GM23338 (cell line): ENCODE results near the gene BCAR3. TPM values are rescaled to one million over a fixed set of nuclear protein-coding genes. Genes with fewer than 3 reads are reported as not detected.

ENCODE experiments used
- ATAC-seq: fragments of 200-7000 bp; cut with Tn5 transposase; 3 replicates; pipeline ENCODE4 v1.9.1; 2020
- DNase-seq: peaks from one replicate; pipeline ENCODE4 v3.0.0-alpha.2; 2015; ENCODE audit warnings: low spot score
- H2AFZ ChIP-seq: fragments of 200-600 bp; sonication (generic); 2 replicates; pipeline ENCODE4 v1.8.0; 2016; ENCODE audit warnings: antibody characterized with exemption, mild to moderate bottlenecking, moderate library complexity
- H3F3A ChIP-seq: fragments of 200-600 bp; sonication (generic); replicated peaks from 2 replicates; pipeline ENCODE4 v1.8.0; 2017; ENCODE audit warnings: antibody characterized with exemption, mixed run types, low read depth
- H3K27ac ChIP-seq: fragments of 200-600 bp; sonication (generic); 2 replicates; pipeline ENCODE4 v1.6.1; 2016; ENCODE audit warnings: low read depth
- H3K27me3 ChIP-seq: fragments of 200-600 bp; sonication (generic); 2 replicates; pipeline ENCODE4 v1.8.0; 2016; ENCODE audit warnings: mild to moderate bottlenecking, mixed run types, moderate library complexity; ENCODE audit not compliant: insufficient read depth
- H3K36me3 ChIP-seq: fragments of 200-600 bp; sonication (generic); 2 replicates; pipeline ENCODE4 v1.8.0; 2016; ENCODE audit warnings: mild to moderate bottlenecking; ENCODE audit not compliant: insufficient read depth
- H3K4me1 ChIP-seq: fragments of 200-600 bp; sonication (generic); 2 replicates; pipeline ENCODE4 v1.8.0; 2016; ENCODE audit warnings: mild to moderate bottlenecking, moderate library complexity; ENCODE audit not compliant: insufficient read depth
- H3K4me2 ChIP-seq: fragments of 200-600 bp; sonication (generic); 2 replicates; pipeline ENCODE4 v1.7.1; 2017; ENCODE audit warnings: mixed run types
- H3K4me3 ChIP-seq: fragments of 200-600 bp; sonication (generic); 2 replicates; pipeline ENCODE4 v1.6.1; 2016; ENCODE audit warnings: mixed run types
- H3K79me2 ChIP-seq: fragments of 200-600 bp; sonication (generic); replicated peaks from 2 replicates; pipeline ENCODE4 v1.8.0; 2017; ENCODE audit warnings: mild to moderate bottlenecking; ENCODE audit not compliant: insufficient read depth
- H3K9me2 ChIP-seq: fragments of 200-600 bp; sonication (generic); 2 replicates; pipeline ENCODE4 v1.8.0; 2017; ENCODE audit not compliant: insufficient read depth
- H4K20me1 ChIP-seq: fragments of 200-600 bp; sonication (generic); replicated peaks from 2 replicates; pipeline ENCODE4 v1.8.0; 2017; ENCODE audit warnings: mild to moderate bottlenecking; ENCODE audit not compliant: insufficient read depth
- H3K27ac Mint-ChIP-seq: 2 replicates; pipeline ENCODE4 v1.8.0; 2020; ENCODE audit warnings: inconsistent platforms, mild to moderate bottlenecking, moderate library complexity, mixed read lengths
- H3K27me3 Mint-ChIP-seq: 3 replicates; pipeline ENCODE4 v1.8.0; 2022; ENCODE audit warnings: low read depth, mild to moderate bottlenecking, moderate library complexity, mixed read lengths, inconsistent platforms; ENCODE audit not compliant: insufficient read depth, poor library complexity
- H3K36me3 Mint-ChIP-seq: 3 replicates; pipeline ENCODE4 v1.8.0; 2021; ENCODE audit warnings: low read depth, mild to moderate bottlenecking, inconsistent platforms, moderate library complexity, mixed read lengths
- H3K4me1 Mint-ChIP-seq: 3 replicates; pipeline ENCODE4 v1.8.0; 2020; ENCODE audit warnings: mild to moderate bottlenecking, inconsistent platforms, mixed read lengths
- H3K4me3 Mint-ChIP-seq: 3 replicates; pipeline ENCODE4 v1.8.0; 2021; ENCODE audit warnings: moderate library complexity, mild to moderate bottlenecking, inconsistent platforms, mixed read lengths
- H3K9me3 Mint-ChIP-seq: 3 replicates; pipeline ENCODE4 v1.8.0; 2020; ENCODE audit warnings: moderate library complexity, mild to moderate bottlenecking, inconsistent platforms, mixed read lengths
- CREB1 ChIP-seq: fragments of 250-450 bp; sonication (Bioruptor Pico); IDR thresholded peaks from 2 replicates; pipeline ENCODE4 v1.5.0; 2020; ENCODE audit warnings: low read depth, mild to moderate bottlenecking, moderate library complexity
- EZH2 ChIP-seq: fragments of 200-600 bp; sonication (generic); IDR thresholded peaks from one replicate; pipeline ENCODE4 v1.8.0; 2017; ENCODE audit warnings: antibody characterized with exemption, mild to moderate bottlenecking, low read depth; ENCODE audit not compliant: unreplicated experiment
- EZH2phosphoT487 ChIP-seq: fragments of 200-600 bp; sonication (generic); IDR thresholded peaks from one replicate; pipeline ENCODE4 v1.8.1; 2018; ENCODE audit warnings: antibody characterized with exemption; ENCODE audit not compliant: unreplicated experiment
- JUNB ChIP-seq: IDR thresholded peaks from one replicate; pipeline ENCODE4 v1.6.1; 2016; ENCODE audit warnings: antibody characterized with exemption; ENCODE audit not compliant: unreplicated experiment
- NANOG ChIP-seq: IDR thresholded peaks from 2 replicates; pipeline ENCODE4 v1.6.1; 2016; ENCODE audit warnings: antibody characterized with exemption, borderline replicate concordance
- POLR2AphosphoS5 ChIP-seq: IDR thresholded peaks from 2 replicates; pipeline ENCODE4 v1.6.1; 2016; ENCODE audit warnings: antibody characterized with exemption, low read depth
- STAT1 ChIP-seq: IDR thresholded peaks from one replicate; pipeline ENCODE4 v1.6.1; 2016; ENCODE audit warnings: antibody characterized with exemption; ENCODE audit not compliant: unreplicated experiment
- ZNF114 ChIP-seq: fragments of 250-450 bp; sonication (Bioruptor Pico); IDR thresholded peaks from 2 replicates; pipeline ENCODE4 v1.5.0; 2020; ENCODE audit warnings: mild to moderate bottlenecking, moderate library complexity
- ZNF331 ChIP-seq: fragments of 250-450 bp; sonication (Bioruptor Pico); IDR thresholded peaks from 2 replicates; pipeline ENCODE4 v1.5.0; 2020; ENCODE audit warnings: low read depth, mild to moderate bottlenecking, moderate library complexity
- polyA plus RNA-seq: library from polyadenylated mRNA; unstranded; fragments of >200 nt; fragmentation: Nextera tagmentation; extraction: Ambion mirVana; gene quantifications from 2 replicates; pipeline ENCODE4 v1.2.1, GENCODE V29; 2016
- total RNA-seq: library from RNA; depleted of rRNA; stranded (reverse); fragments of >200 nt; shearing (Covaris generic); gene quantifications from 2 replicates; pipeline ENCODE4 v1.2.3, GENCODE V29; 2014
- TF ChIP-seq, protein P1 (sequence below), 2 experiments: fragments of 200-600 bp in 1 of 2; sonication (generic) in 1 of 2; conservative IDR thresholded peaks; 2 replicates each; pipeline versions ENCODE4 v1.5.1 to v1.6.1; 2016 to 2017; ENCODE audit warnings: antibody characterized with exemption in 2 of 2, low read depth in 2 of 2, mild to moderate bottlenecking in 2 of 2, moderate library complexity in 1 of 2
- TF ChIP-seq, protein P2 (sequence below): IDR thresholded peaks from 2 replicates; pipeline ENCODE4 v1.6.1; 2016; ENCODE audit warnings: antibody characterized with exemption
- TF ChIP-seq, protein P3 (sequence below): fragments of 250-450 bp; sonication (Bioruptor Pico); IDR thresholded peaks from 2 replicates; pipeline ENCODE4 v1.5.0; 2020; ENCODE audit warnings: mild to moderate bottlenecking, moderate library complexity
- TF ChIP-seq, protein P4 (sequence below): IDR thresholded peaks from one replicate; pipeline ENCODE4 v1.6.1; 2018; ENCODE audit warnings: antibody characterized with exemption; ENCODE audit not compliant: unreplicated experiment

The BCAR3 gene
- total and polyA plus RNA-seq, 2 experiments from 2014 or later: 5.5 to 9.7 TPM

DNA sequence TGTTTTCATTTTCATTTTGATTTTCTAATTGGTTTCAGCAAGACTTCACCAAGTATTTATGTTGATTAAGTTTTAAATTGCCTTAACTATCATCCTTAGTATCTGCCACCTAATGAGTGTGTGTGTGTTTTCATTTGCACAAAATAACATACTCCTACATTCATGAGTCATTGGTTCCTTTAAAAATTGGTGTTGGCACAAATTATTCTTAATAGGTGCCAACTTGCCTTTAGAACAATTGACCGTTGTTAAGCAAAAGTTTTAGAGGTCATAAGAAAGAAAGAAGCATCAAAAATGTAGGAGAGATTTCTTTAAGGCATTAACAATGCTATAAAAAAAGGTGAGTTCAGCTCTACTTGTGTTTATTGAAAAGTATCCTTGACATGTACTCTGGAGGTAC lies 156.2 kb downstream of the BCAR3 start:
- TF ChIP-seq STAT1 (no peak), NANOG (no peak), POLR2AphosphoS5 (no peak), JUNB (no peak), EZH2phosphoT487 (no peak), EZH2 (no peak), ZNF331 (no peak), CREB1 (no peak), ZNF114 (no peak)
- TF ChIP-seq, protein P1, sequence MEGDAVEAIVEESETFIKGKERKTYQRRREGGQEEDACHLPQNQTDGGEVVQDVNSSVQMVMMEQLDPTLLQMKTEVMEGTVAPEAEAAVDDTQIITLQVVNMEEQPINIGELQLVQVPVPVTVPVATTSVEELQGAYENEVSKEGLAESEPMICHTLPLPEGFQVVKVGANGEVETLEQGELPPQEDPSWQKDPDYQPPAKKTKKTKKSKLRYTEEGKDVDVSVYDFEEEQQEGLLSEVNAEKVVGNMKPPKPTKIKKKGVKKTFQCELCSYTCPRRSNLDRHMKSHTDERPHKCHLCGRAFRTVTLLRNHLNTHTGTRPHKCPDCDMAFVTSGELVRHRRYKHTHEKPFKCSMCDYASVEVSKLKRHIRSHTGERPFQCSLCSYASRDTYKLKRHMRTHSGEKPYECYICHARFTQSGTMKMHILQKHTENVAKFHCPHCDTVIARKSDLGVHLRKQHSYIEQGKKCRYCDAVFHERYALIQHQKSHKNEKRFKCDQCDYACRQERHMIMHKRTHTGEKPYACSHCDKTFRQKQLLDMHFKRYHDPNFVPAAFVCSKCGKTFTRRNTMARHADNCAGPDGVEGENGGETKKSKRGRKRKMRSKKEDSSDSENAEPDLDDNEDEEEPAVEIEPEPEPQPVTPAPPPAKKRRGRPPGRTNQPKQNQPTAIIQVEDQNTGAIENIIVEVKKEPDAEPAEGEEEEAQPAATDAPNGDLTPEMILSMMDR (conservative IDR thresholded peaks at IDR 0.05; ENCODE audit: low read depth in 2 of 2): no peak
- TF ChIP-seq, protein P2, sequence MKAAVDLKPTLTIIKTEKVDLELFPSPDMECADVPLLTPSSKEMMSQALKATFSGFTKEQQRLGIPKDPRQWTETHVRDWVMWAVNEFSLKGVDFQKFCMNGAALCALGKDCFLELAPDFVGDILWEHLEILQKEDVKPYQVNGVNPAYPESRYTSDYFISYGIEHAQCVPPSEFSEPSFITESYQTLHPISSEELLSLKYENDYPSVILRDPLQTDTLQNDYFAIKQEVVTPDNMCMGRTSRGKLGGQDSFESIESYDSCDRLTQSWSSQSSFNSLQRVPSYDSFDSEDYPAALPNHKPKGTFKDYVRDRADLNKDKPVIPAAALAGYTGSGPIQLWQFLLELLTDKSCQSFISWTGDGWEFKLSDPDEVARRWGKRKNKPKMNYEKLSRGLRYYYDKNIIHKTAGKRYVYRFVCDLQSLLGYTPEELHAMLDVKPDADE: no peak
- TF ChIP-seq, protein P3, sequence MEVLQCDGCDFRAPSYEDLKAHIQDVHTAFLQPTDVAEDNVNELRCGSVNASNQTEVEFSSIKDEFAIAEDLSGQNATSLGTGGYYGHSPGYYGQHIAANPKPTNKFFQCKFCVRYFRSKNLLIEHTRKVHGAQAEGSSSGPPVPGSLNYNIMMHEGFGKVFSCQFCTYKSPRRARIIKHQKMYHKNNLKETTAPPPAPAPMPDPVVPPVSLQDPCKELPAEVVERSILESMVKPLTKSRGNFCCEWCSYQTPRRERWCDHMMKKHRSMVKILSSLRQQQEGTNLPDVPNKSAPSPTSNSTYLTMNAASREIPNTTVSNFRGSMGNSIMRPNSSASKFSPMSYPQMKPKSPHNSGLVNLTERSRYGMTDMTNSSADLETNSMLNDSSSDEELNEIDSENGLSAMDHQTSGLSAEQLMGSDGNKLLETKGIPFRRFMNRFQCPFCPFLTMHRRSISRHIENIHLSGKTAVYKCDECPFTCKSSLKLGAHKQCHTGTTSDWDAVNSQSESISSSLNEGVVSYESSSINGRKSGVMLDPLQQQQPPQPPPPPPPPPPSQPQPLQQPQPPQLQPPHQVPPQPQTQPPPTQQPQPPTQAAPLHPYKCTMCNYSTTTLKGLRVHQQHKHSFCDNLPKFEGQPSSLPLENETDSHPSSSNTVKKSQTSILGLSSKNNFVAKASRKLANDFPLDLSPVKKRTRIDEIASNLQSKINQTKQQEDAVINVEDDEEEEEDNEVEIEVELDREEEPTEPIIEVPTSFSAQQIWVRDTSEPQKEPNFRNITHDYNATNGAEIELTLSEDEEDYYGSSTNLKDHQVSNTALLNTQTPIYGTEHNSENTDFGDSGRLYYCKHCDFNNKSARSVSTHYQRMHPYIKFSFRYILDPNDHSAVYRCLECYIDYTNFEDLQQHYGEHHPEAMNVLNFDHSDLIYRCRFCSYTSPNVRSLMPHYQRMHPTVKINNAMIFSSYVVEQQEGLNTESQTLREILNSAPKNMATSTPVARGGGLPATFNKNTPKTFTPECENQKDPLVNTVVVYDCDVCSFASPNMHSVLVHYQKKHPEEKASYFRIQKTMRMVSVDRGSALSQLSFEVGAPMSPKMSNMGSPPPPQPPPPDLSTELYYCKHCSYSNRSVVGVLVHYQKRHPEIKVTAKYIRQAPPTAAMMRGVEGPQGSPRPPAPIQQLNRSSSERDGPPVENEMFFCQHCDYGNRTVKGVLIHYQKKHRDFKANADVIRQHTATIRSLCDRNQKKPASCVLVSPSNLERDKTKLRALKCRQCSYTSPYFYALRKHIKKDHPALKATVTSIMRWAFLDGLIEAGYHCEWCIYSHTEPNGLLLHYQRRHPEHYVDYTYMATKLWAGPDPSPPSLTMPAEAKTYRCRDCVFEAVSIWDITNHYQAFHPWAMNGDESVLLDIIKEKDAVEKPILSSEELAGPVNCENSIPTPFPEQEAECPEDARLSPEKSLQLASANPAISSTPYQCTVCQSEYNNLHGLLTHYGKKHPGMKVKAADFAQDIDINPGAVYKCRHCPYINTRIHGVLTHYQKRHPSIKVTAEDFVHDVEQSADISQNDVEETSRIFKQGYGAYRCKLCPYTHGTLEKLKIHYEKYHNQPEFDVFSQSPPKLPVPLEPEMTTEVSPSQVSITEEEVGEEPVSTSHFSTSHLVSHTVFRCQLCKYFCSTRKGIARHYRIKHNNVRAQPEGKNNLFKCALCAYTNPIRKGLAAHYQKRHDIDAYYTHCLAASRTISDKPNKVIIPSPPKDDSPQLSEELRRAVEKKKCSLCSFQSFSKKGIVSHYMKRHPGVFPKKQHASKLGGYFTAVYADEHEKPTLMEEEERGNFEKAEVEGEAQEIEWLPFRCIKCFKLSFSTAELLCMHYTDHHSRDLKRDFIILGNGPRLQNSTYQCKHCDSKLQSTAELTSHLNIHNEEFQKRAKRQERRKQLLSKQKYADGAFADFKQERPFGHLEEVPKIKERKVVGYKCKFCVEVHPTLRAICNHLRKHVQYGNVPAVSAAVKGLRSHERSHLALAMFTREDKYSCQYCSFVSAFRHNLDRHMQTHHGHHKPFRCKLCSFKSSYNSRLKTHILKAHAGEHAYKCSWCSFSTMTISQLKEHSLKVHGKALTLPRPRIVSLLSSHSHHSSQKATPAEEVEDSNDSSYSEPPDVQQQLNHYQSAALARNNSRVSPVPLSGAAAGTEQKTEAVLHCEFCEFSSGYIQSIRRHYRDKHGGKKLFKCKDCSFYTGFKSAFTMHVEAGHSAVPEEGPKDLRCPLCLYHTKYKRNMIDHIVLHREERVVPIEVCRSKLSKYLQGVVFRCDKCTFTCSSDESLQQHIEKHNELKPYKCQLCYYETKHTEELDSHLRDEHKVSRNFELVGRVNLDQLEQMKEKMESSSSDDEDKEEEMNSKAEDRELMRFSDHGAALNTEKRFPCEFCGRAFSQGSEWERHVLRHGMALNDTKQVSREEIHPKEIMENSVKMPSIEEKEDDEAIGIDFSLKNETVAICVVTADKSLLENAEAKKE (CRISPR knock-in tag): no peak
- TF ChIP-seq, protein P4, sequence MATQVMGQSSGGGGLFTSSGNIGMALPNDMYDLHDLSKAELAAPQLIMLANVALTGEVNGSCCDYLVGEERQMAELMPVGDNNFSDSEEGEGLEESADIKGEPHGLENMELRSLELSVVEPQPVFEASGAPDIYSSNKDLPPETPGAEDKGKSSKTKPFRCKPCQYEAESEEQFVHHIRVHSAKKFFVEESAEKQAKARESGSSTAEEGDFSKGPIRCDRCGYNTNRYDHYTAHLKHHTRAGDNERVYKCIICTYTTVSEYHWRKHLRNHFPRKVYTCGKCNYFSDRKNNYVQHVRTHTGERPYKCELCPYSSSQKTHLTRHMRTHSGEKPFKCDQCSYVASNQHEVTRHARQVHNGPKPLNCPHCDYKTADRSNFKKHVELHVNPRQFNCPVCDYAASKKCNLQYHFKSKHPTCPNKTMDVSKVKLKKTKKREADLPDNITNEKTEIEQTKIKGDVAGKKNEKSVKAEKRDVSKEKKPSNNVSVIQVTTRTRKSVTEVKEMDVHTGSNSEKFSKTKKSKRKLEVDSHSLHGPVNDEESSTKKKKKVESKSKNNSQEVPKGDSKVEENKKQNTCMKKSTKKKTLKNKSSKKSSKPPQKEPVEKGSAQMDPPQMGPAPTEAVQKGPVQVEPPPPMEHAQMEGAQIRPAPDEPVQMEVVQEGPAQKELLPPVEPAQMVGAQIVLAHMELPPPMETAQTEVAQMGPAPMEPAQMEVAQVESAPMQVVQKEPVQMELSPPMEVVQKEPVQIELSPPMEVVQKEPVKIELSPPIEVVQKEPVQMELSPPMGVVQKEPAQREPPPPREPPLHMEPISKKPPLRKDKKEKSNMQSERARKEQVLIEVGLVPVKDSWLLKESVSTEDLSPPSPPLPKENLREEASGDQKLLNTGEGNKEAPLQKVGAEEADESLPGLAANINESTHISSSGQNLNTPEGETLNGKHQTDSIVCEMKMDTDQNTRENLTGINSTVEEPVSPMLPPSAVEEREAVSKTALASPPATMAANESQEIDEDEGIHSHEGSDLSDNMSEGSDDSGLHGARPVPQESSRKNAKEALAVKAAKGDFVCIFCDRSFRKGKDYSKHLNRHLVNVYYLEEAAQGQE: no peak
- Histone ChIP-seq H3K4me2 (no peak overlapping the region), H3K79me2 (peaks cover 34% of the 10 kb centered on the region), H4K20me1 (peaks cover 3% of the 10 kb centered on the region; the same call in 1 of the 2 replicates), H3K4me1 (peaks cover 12% of the 10 kb centered on the region), H3F3A (no peaks in the 10 kb centered on the region), H3K4me3 (no peak overlapping the region), H3K36me3 (peaks cover 11% of the 10 kb centered on the region; the same call in 1 of the 2 replicates), H3K27ac (no peak overlapping the region), H2AFZ (no peak overlapping the region), H3K9me2 (no peaks in the 10 kb centered on the region), H3K27me3 (no peaks in the 10 kb centered on the region)
- no peak overlapping the region for H3K27ac Mint-ChIP-seq
- DNase-seq (no peak), ATAC-seq (no peak)
- H3K4me3 Mint-ChIP-seq: no peak overlapping the region
- peaks cover 35% of the 10 kb centered on the region; the same call in 2 of the 3 replicates for H3K36me3 Mint-ChIP-seq
- H3K4me1 Mint-ChIP-seq: peaks cover 10% of the 10 kb centered on the region
- no peaks in the 10 kb centered on the region for H3K9me3 Mint-ChIP-seq
- H3K27me3 Mint-ChIP-seq: peaks cover 2% of the 10 kb centered on the region
